Activated T-helper 17 cell treated with anti-CD3 and anti-CD28 coated beads, Interleukin-2, amount 50 U/mL, for 72 hours (primary cell): ENCODE measurements around the gene CHCHD5. TPM values are rescaled to one million over a fixed set of nuclear protein-coding genes. Genes with fewer than 3 reads are reported as not detected.
"Not testable (repeated sequence)": the region's sequence is repeated elsewhere in the genome, so short reads cannot be mapped to it uniquely, and the experiment has no call there.

Experiments
- ATAC-seq: fragments of 150-1000 bp; cut with Tn5 transposase; replicated peaks from 2 replicates; pipeline ENCODE4 v1.10.0; 2021; ENCODE audit warnings: mild to moderate bottlenecking, moderate library complexity
- H3K27ac Mint-ChIP-seq: one replicate; pipeline ENCODE4 v1.8.0; 2022; ENCODE audit warnings: mixed read lengths
- H3K27me3 Mint-ChIP-seq: one replicate; pipeline ENCODE4 v1.8.0; 2022; ENCODE audit warnings: mixed read lengths
- H3K36me3 Mint-ChIP-seq: one replicate; pipeline ENCODE4 v1.8.0; 2022; ENCODE audit warnings: low read depth, mild to moderate bottlenecking, mixed read lengths
- H3K4me1 Mint-ChIP-seq: one replicate; pipeline ENCODE4 v1.8.0; 2022; ENCODE audit warnings: mixed read lengths
- H3K4me3 Mint-ChIP-seq: one replicate; pipeline ENCODE4 v1.8.0; 2022; ENCODE audit warnings: mild to moderate bottlenecking, mixed read lengths
- H3K9me3 Mint-ChIP-seq: one replicate; pipeline ENCODE4 v1.8.0; 2022; ENCODE audit warnings: mixed read lengths
- total RNA-seq, 2 donors: library from RNA; stranded (reverse); gene quantifications; one replicate each; pipeline ENCODE4 v1.2.3, GENCODE V29; 2022

Gene CHCHD5
- total RNA-seq, 2 donors from 2014 or later = 25.2 to 28.9 TPM

DNA sequence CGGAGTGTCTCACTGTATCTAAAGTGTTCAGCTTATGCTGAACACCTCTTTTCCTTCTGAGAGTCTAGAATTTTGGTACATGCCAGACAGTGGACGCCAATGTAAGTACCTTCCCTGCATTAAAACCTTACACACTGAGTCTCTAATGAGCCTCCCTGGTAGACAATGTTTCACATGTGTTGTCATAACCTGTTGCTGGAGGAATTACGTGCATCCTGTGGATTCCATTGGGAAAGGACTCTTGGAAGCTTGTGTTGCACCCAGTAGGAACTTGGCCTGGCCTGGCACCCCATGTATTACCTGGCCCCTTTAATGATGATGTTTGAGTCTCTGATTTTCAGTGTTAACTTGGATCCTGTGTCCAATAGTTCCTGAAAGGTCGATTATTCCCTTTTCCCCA lies 20.5 kb downstream of the CHCHD5 start:
- no peak overlapping the region for H3K4me3 Mint-ChIP-seq
- no peaks in the 10 kb centered on the region for H3K36me3 Mint-ChIP-seq
- no peak overlapping the region for H3K27ac Mint-ChIP-seq
- H3K9me3 Mint-ChIP-seq = no peaks in the 10 kb centered on the region
- H3K27me3 Mint-ChIP-seq = no peaks in the 10 kb centered on the region
- no peaks in the 10 kb centered on the region for H3K4me1 Mint-ChIP-seq
- no peak for ATAC-seq

DNA sequence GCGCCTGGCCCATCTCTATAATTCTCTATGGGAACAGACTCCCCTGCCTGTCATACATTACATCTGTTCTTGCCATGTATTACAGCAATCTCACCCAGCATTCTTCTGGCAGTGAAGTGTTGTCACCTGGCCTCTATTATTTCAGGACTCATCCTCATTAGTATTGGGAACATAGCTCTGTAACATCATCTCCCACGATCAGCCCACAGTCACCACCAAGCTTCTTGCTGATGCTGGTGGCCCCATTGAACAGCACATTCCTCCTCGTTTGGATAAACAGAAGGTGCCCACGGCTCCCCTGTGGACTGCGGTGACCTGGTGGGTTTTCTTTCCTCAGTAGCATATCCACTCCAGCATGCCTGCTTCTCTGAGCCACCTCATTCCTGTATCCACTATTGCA lies 21.5 kb downstream of the CHCHD5 start:
- ATAC-seq = no peak
- no peaks in the 10 kb centered on the region for H3K36me3 Mint-ChIP-seq
- H3K27me3 Mint-ChIP-seq = no peaks in the 10 kb centered on the region
- no peaks in the 10 kb centered on the region for H3K9me3 Mint-ChIP-seq
- no peak overlapping the region for H3K4me3 Mint-ChIP-seq
- H3K27ac Mint-ChIP-seq = no peak overlapping the region
- no peaks in the 10 kb centered on the region for H3K4me1 Mint-ChIP-seq

DNA sequence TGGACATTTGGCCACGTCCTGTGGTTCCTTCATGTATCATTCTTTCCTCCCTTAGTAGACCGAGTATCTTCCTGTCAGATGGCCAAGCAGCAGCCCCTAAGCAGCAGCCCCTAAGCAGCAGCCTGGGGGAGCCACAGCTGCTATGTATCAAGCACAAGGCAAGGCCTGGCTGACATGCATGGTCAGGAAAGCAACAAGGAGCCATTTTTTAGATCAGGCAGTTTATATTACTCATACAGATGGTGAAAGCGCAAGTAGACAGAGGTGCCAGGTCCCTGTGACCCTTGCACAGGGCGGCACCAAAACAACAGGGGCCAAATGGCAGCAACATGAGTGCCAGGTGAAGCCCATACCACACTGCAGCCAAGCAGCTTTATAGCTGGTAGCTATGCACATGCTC lies 22.1 kb downstream of the CHCHD5 start:
- no peaks in the 10 kb centered on the region for H3K36me3 Mint-ChIP-seq
- no peak overlapping the region for H3K27ac Mint-ChIP-seq
- no peak overlapping the region for H3K4me3 Mint-ChIP-seq
- no peaks in the 10 kb centered on the region for H3K9me3 Mint-ChIP-seq
- no peaks in the 10 kb centered on the region for H3K4me1 Mint-ChIP-seq
- no peak for ATAC-seq
- no peaks in the 10 kb centered on the region for H3K27me3 Mint-ChIP-seq

DNA sequence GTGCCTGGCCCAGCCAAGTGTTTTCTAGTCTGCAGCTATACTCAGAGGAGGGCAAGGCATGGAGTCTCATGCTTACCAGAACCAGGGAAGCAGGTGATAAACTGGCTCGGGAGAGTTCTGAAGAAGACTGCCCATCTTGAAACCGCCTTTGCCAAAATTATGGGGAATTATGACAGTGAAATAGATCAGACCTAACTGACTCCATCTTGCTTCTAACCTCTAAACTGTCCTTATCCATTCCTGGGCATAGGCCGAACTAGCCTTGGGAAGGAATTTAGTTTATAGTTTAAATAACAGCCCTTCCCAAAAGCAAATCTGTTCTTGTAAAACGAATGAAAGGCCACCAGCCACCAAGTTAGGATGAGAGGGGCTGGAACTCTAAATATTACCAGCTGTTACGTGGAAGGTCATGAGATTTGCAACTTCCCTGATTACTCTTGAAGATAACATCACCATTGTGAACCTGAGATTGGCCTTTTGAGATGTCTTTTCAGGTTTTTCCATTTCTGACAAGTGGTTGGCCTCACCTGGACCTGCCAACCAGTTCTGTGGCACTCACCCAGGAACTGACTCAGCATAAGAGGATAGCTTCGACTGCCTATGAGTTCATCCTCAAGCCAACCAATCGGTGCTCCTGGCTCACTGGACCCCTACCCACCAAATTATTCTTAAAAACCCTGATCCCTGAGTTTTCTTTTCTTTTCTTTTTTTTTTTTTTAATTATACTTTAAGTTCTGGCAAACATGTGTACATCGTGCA lies 23.4 kb downstream of the CHCHD5 start:
- Mint-ChIP-seq H3K9me3 (no peaks in the 10 kb centered on the region), H3K4me3 (no peak overlapping the region)

DNA sequence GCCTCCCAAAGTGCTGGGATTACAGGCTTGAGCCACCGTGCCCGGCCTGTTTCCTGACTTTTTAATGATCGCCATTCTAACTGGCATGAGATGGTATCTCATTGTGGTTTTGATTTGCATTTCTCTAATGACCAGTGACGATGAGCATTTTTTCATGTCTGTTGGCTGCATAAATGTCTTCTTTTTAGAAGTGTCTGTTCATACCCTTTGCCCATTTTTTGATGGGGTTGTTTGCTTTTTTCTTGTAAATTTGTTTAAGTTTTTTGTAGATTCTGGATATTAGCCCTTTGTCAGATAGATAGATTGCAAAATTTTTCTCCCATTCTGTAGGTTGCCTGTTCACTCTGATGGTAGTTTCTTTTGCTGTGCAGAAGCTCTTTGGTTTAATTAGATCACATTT lies 24.9 kb downstream of the CHCHD5 start:
- H3K36me3 Mint-ChIP-seq, H3K4me3 Mint-ChIP-seq, ATAC-seq: not testable (repeated sequence)

More for the DNA sequence above, 23.4 kb downstream of the CHCHD5 start:
- Mint-ChIP-seq H3K27me3 (no peaks in the 10 kb centered on the region), H3K4me1 (no peaks in the 10 kb centered on the region), H3K36me3 (no peaks in the 10 kb centered on the region), H3K27ac (no peak overlapping the region)
- ATAC-seq = no peak

DNA sequence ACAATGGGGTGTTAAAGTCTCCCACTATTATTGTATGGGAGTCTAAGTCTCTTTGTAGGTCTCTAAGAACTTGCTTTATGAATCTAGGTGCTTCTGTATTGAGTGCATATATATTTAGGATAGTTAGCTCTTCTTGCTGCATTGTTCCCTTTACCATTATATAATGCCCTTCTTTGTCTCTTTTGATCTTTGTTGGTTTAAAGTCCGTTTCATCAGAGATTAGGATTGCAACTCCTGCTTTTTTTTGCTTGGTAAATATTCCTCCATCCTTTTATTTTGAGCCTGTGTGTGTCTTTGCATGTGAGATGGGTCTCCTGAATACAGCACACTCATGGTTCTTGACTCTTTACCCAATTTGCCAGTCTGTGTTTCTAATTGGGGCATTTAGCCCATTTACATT lies 27.9 kb downstream of the CHCHD5 start:
- ATAC-seq, H3K9me3 Mint-ChIP-seq, H3K4me3 Mint-ChIP-seq, H3K27ac Mint-ChIP-seq, H3K36me3 Mint-ChIP-seq, H3K4me1 Mint-ChIP-seq, H3K27me3 Mint-ChIP-seq: not testable (repeated sequence)

More for the DNA sequence above, 24.9 kb downstream of the CHCHD5 start:
- H3K27me3 Mint-ChIP-seq, H3K4me1 Mint-ChIP-seq, H3K9me3 Mint-ChIP-seq, H3K27ac Mint-ChIP-seq: not testable (repeated sequence)

DNA sequence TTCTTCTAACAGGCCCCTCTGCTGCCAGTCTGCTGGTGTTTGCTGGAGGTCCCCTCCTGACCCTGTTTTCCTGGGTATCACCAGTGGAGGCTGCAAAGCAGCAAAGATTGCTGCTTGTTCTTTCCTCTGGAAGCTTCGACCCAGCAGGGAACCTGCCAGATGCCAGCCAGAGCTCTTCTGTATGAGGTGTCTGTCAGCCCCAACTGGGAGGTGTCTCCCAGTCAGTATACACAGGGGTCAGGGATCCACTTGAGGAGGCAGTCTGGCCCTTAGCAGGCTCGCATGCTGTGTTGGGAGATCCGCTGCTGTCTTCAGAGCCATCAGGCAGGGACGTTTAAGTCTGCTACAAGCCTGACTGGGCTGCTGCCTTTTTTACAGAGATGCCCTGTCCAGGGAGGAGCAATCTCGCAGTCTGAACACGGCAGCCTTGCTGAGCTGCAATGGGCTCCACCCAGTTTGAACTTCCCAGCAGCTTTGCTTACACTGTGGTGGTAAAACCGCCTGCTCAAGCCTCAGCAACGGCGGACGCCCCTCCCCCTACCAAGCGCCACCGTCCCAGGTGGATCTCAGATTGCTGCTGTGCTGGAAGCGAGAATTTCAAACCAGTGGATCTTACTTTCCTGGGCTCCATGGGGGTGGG lies 29.9 kb downstream of the CHCHD5 start:
- no peaks in the 10 kb centered on the region for H3K27me3 Mint-ChIP-seq
- no peak overlapping the region for H3K4me3 Mint-ChIP-seq
- ATAC-seq = no peak
- H3K27ac Mint-ChIP-seq = no peak overlapping the region
- H3K4me1 Mint-ChIP-seq = no peaks in the 10 kb centered on the region
- no peaks in the 10 kb centered on the region for H3K36me3 Mint-ChIP-seq
- no peaks in the 10 kb centered on the region for H3K9me3 Mint-ChIP-seq

DNA sequence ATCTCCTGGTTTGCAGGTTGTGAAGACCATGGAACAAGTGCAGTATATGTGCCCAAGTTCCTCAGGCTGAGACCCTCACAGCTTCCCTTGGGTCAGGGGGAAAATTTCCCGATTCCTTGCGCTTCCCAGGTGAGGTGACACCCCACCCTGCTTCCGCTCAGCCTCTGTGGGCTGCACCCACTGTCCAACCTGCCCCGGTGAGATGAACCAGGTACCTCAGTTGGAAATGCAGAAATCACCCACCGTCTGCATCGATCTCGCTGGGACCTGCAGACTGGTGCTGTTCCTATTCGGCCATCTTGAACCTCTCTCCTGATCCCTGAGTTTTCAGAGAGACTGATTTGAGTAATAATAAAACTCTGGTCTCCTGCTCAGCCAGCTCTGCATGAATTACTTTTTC lies 30.6 kb downstream of the CHCHD5 start:
- no peak overlapping the region for H3K4me3 Mint-ChIP-seq
- H3K27me3 Mint-ChIP-seq = no peaks in the 10 kb centered on the region
- no peak for ATAC-seq
- H3K9me3 Mint-ChIP-seq = no peaks in the 10 kb centered on the region
- no peaks in the 10 kb centered on the region for H3K4me1 Mint-ChIP-seq
- H3K36me3 Mint-ChIP-seq = no peaks in the 10 kb centered on the region
- H3K27ac Mint-ChIP-seq = no peak overlapping the region

DNA sequence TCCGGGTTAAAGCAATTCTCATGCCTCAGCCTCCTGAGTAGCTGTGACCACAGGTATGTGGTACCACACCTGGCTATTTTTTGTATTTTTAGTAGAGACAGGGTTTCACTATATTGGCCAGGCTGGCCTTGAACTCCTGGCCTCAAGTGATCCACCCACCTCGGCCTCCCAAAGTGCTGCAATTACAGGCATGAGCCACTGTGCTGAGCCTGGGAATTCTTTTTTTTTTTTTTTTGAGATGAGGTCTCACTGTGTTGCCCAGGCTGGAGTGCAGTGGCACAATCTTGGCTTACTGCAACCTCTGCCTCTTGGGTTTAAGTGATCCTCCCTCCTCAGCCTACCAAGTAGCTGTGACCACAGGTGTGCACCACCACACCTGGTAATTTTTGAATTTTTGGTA lies 31.4 kb downstream of the CHCHD5 start:
- H3K36me3 Mint-ChIP-seq = not testable (repeated sequence)

DNA sequence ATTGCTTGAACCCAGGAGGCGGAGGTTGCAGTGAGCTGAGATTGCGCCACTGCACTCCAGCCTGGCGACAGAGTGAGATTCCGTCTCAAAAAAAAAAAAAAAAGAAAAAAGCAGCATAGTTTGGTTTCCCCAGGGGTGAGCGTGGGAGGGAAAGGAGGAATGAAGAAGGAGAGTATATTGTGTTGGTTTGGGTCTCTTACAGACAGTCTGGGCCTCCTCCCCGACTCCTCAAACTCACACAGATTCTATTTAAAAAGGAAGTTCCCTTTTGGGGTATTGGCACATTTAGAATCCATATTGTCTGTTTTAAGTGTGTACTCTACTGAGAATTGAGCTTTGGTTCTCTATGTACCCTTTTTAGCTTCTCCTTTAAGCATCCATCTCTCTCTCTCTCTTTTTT lies 34.0 kb downstream of the CHCHD5 start:
- Mint-ChIP-seq H3K36me3 (no peaks in the 10 kb centered on the region), H3K4me1 (no peaks in the 10 kb centered on the region), H3K4me3 (no peak overlapping the region), H3K27ac (no peak overlapping the region), H3K9me3 (no peaks in the 10 kb centered on the region), H3K27me3 (no peaks in the 10 kb centered on the region)
- no peak for ATAC-seq

More for the DNA sequence above, 31.4 kb downstream of the CHCHD5 start:
- not testable (repeated sequence) for H3K4me3 Mint-ChIP-seq, H3K9me3 Mint-ChIP-seq, H3K27ac Mint-ChIP-seq, H3K27me3 Mint-ChIP-seq, ATAC-seq, H3K4me1 Mint-ChIP-seq

DNA sequence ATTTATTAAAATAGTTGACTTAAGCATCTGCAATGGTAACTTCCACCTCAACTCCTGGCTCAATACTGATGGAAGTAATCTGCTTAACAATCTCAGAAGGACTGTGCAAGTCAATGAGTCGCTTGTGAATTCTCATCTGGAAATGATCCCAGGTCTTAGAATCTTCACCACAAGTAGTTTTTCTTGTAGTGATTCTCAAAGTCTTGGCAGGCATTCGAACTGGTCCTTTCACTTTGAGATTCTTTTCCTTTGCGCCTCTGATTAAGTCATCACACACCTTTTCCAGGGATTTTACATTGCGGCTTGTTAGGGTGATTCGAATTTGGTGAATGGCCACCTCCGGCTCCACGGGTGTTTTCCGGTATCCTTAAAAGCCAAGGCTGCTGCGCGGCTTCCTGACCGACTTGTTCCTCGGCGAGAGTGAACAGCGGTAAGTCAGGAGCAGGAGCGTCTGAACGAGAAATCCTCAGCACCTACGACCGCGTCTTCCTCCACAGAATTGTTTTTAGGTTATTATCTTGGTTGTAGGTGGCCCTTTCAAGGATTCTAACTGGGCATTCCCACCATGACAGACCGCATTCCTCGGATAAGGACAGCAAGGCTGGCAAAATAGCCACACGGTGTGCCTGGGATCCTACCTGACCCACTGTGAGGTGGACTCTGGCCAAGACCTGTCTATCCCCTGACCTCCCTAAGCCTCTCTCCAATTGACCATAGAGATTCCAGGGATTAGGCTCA lies 37.5 kb downstream of the CHCHD5 start:
- Mint-ChIP-seq H3K36me3 (no peaks in the 10 kb centered on the region), H3K27me3 (no peaks in the 10 kb centered on the region), H3K4me3 (no peak overlapping the region), H3K4me1 (peaks cover 11% of the 10 kb centered on the region), H3K27ac (no peak overlapping the region), H3K9me3 (no peaks in the 10 kb centered on the region)
- ATAC-seq = no peak

DNA sequence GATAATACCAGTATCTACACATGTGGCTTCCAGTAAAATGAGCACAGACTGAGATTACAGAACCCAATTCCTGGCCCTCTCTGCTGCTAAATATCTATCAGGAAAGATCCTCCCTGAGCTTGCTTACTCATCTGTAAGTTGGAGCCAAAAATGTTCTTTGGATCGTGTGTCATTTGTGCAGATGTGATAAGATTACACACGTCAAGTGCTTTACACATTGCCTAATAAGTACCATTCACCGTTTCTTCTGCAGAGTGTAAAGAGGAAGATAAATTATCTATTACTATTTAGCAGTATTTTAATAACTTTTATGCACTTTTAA lies 38.1 kb downstream of the CHCHD5 start:
- no peaks in the 10 kb centered on the region for H3K36me3 Mint-ChIP-seq
- H3K27me3 Mint-ChIP-seq = no peaks in the 10 kb centered on the region
- H3K4me3 Mint-ChIP-seq = no peak overlapping the region
- no peak for ATAC-seq
- no peaks in the 10 kb centered on the region for H3K9me3 Mint-ChIP-seq
- no peak overlapping the region for H3K27ac Mint-ChIP-seq
- H3K4me1 Mint-ChIP-seq = peaks cover 12% of the 10 kb centered on the region

DNA sequence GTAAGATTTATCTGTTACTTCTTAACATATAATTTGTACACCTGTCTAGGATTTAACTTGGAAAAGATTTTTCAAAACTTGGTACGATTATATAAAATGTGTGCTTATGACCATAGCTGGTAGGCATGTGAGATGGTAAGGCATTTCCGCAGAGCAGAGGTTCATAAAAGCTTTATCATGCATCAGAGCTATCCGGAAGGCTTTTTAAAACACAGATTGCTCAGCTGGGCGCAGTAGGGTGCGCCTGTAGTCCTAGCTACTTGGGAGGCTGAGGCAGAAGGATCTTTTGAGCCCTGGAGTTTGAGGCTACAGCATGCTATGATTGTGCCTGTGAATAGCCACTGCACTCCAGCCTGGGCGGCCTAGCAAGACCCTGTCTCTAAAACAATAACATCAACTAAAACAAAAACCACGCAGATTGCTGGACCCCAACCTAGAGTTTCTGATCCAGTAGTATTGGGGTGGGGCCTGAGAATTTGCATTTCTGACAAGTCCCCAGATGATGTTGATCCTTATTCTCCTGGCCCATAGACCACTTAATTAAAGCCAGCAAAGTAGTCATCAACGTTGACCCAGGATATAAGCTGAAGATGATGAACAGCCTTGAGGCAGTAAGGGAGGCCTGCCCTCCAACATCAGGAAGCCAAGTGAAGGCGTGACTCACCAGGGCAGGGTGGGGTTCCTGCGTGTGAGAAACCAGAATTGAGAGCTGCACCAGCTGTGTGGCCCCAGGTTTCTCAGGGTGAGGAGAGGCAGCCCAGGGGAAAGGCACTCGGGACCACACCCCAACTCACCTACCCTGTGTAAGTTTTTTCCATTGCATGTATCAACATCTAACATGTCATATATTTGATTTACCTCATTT lies 39.7 kb downstream of the CHCHD5 start:
- Mint-ChIP-seq H3K4me3 (no peak overlapping the region), H3K9me3 (no peaks in the 10 kb centered on the region), H3K27ac (peak overlapping the region; percentile 48), H3K27me3 (no peaks in the 10 kb centered on the region), H3K36me3 (no peaks in the 10 kb centered on the region), H3K4me1 (peaks cover 12% of the 10 kb centered on the region)
- peak; percentile 91 for ATAC-seq

DNA sequence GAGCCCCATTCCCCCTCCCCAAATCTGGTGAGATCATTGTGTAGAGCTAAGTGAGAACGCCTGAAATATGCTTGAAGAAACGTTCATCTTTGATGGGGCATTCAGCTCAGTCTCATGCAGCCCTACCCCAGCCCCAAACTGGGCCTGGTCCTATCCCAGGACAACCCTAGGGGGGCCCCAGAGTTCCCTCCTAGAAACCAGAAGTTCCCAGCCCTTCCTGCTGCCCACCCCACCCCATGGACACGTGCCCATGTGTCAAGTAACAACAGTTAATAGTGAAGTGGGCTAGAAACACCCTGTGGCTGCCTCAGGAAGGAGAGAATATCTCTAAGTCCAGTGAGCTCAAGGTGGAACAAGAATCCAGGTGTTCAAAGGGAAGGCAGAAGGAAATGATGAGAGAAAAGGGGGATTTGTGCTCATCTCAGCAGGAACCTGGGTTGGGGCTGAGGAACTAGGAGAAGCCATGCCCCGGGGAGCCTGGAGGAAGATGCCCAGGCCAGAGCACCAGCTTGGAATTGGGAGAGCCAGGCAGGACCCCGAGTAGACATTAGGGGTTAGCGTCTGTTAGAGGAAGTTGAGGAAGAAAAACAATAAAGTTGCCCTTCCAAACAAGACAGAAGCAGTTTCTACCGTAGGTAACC lies 41.2 kb downstream of the CHCHD5 start:
- Mint-ChIP-seq H3K9me3 (no peaks in the 10 kb centered on the region), H3K4me3 (peak overlapping the region; percentile 73), H3K27me3 (no peaks in the 10 kb centered on the region), H3K27ac (no peak overlapping the region), H3K36me3 (no peaks in the 10 kb centered on the region), H3K4me1 (peaks cover 12% of the 10 kb centered on the region)
- ATAC-seq = no peak
